Stromal cell of bone marrow (primary cell): ENCODE data around the gene UBASH3A.

Source experiments
- DNase-seq: peaks from one replicate; pipeline ENCODE4 v3.0.0-alpha.2; 2012; ENCODE audit warnings: low read depth

Gene UBASH3A

GRCh38 chr21:42451941-42452340 is 48.2 kb downstream of the UBASH3A start:
- DNase-seq: no peak

GRCh38 chr21:42452401-42453223 is 48.9 kb downstream of the UBASH3A start:
- DNase-seq: no peak

GRCh38 chr21:42453224-42453985 is 49.7 kb downstream of the UBASH3A start:
- DNase-seq: no peak

- DNase-seq: no peak
Measured at GRCh38 chr21:42453986-42454570, 50.4 kb downstream of the UBASH3A start.

GRCh38 chr21:42454786-42455185 is 51.1 kb downstream of the UBASH3A start:
- no peak for DNase-seq

- DNase-seq: no peak
Measured at GRCh38 chr21:42455196-42455595, 51.5 kb downstream of the UBASH3A start.

GRCh38 chr21:42455754-42456440 is 52.2 kb downstream of the UBASH3A start:
- DNase-seq: no peak

- DNase-seq: no peak
Measured at GRCh38 chr21:42456457-42456856, 52.8 kb downstream of the UBASH3A start.

- no peak for DNase-seq
Measured at GRCh38 chr21:42459082-42459460, 55.4 kb downstream of the UBASH3A start.

GRCh38 chr21:42459546-42460215 is 56.0 kb downstream of the UBASH3A start:
- no peak for DNase-seq

GRCh38 chr21:42460391-42461184 is 56.9 kb downstream of the UBASH3A start:
- no peak for DNase-seq

- DNase-seq: no peak
Measured at GRCh38 chr21:42461185-42461520, 57.5 kb downstream of the UBASH3A start.

GRCh38 chr21:42461881-42462877 is 58.5 kb downstream of the UBASH3A start:
- no peak for DNase-seq

GRCh38 chr21:42463861-42464515 is 60.3 kb downstream of the UBASH3A start:
- no peak for DNase-seq

- DNase-seq: no peak
Measured at GRCh38 chr21:42465008-42465802, 61.5 kb downstream of the UBASH3A start.

GRCh38 chr21:42465803-42466127 is 62.1 kb downstream of the UBASH3A start:
- DNase-seq: no peak

GRCh38 chr21:42466700-42467099 is 63.0 kb downstream of the UBASH3A start:
- no peak for DNase-seq

GRCh38 chr21:42467140-42467983 is 63.7 kb downstream of the UBASH3A start:
- no peak for DNase-seq
